ENCODE data around the gene DUSP9.
"Not testable (repeated sequence)": the region's sequence is repeated elsewhere in the genome, so short reads cannot be mapped to it uniquely, and the experiment has no call there.

Gene DUSP9

DNA sequence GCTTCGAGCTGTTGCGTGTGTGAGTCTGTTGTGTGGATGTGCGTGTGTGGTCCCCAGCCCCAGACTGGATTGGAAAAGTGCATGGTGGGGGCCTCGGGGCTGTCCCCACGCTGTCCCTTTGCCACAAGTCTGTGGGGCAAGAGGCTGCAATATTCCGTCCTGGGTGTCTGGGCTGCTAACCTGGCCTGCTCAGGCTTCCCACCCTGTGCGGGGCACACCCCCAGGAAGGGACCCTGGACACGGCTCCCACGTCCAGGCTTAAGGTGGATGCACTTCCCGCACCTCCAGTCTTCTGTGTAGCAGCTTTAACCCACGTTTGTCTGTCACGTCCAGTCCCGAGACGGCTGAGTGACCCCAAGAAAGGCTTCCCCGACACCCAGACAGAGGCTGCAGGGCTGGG lies 49.1 kb downstream of the DUSP9 start:
- H3K36me3 ChIP-seq (replicated peaks) = peaks cover 50% of the 10 kb centered on the region

DNA sequence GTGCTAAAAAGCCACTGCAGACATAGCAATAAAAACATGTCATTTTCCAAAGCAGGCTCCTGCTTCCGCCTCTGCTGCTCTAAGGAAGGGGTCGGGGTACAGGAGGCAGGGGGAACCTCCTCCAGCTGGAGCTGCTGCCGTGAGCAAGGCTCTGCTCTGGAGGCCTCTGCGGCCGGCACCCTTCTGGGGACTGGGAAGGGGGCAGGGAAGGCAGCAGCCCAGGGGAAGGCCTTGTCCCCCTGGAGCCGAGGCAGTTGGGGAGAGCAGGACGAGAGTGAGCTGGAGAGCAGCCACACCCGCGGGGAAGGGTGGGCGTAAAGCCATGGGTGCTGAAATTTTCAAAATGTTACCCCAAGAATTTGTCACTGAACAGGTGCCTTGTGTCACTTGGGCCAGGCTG lies 49.5 kb downstream of the DUSP9 start:
- H3K9me3 ChIP-seq; DNase-seq (ENCODE audit: low spot score in 2 of 2); H3K27me3 ChIP-seq (ENCODE audit: low read depth); H3K4me3 ChIP-seq; in situ Hi-C loops (cut with MboI; ENCODE audit: low sequenced_read_pairs); H3K4me1 ChIP-seq: not testable (repeated sequence)
- H3K36me3 ChIP-seq (replicated peaks) = peaks cover 50% of the 10 kb centered on the region

More for the DNA sequence above, 49.1 kb downstream of the DUSP9 start:
- in situ Hi-C loops (cut with MboI; ENCODE audit: low sequenced_read_pairs) = no loop called here
- Histone ChIP-seq H3K27me3 (ENCODE audit: low read depth) (no peaks in the 10 kb centered on the region), H3K9me3 (no peaks in the 10 kb centered on the region), H3K4me1 (no peaks in the 10 kb centered on the region), H3K4me3 (no peak overlapping the region)
- DNase-seq (ENCODE audit: low spot score in 2 of 2) = no peak

DNA sequence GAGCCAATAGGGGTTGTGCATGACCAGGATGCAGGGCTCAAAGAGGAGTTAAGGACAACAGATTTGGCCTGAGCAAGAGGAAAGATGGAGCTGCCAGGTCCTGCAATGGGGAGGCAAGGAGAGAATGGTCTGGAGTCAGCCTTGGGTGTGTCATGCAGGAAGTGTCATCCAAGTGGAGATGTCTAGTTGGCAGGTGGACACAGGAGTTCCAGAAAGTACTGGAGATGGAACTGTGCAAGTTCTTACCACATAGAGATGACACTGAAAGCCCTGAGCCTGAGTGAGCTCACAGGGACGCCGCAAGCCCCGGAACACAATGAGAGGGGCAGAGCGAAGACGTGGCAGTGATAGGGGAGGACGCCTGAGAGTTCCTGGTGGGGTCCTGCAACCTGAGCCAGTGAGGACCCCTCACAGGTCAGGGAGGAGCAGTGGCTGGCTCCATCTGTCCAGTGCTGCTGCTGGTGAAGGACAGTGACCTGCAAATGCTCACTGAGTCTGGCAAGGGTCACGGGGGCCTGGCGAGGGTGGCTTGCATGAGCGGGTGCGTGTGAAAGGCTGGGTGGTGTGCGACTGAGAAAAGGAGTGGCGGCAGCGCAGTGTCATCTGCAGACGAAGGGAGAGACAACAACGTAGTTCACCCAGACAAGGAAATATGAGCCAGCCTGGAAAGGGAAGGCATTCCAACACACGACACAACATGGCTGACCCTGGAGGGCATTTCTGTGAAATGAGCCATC lies 50.2 kb downstream of the DUSP9 start:
- DNase-seq (ENCODE audit: low spot score in 2 of 2); H3K4me3 ChIP-seq; H3K27me3 ChIP-seq (ENCODE audit: low read depth); in situ Hi-C loops (cut with MboI; ENCODE audit: low sequenced_read_pairs); H3K9me3 ChIP-seq; H3K4me1 ChIP-seq: not testable (repeated sequence)
- H3K36me3 ChIP-seq (replicated peaks) = peaks cover 48% of the 10 kb centered on the region

DNA sequence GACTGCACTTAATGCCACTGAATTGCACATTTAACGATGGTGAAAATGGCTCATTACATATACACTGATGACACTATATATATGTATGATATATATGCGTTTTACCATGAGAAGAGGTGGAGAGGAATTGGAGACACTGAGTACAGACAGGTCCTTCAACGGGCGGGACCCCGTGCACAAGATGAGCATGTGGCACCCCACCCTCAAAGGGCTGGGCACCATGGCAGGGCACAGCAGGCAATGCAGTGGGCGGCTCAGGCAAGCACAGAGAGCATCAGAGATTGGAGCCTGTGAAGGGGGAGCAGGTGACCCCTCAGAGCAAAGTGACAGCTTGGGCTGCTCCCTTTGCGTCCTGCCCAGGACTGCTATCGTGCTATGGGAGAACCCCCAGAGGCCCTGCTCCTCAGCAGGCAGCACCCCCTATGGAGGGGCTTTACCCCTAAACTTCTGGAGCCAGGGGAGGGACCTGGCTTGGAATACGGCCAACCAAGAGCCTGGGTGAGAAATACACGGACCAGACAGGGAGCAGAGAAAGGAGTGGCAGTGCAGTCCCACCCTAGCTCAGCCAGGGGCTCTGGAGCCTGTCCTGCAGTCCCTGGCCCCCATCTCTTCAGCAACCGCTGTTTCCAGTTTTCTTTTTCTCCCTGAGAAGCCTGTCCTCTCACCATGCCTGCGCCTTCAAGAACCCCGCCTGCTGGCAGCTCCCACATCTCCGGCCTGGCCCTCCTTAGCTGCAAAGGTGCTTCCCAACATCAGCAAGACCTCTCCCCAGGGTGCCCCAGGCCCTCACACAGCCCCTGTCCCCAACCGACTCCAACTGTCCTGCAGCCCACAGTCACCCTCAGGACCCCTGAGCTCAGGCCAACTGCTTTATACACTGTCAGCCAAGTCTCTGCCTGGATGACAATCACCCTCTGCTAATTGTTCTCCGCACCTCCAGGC lies 51.2 kb downstream of the DUSP9 start:
- H3K27me3 ChIP-seq (ENCODE audit: low read depth) = no peaks in the 10 kb centered on the region
- in situ Hi-C loops (cut with MboI; ENCODE audit: low sequenced_read_pairs) = no loop called here
- no peak for DNase-seq (ENCODE audit: low spot score in 2 of 2)
- no peak overlapping the region for H3K4me3 ChIP-seq
- H3K9me3 ChIP-seq = no peaks in the 10 kb centered on the region
- H3K36me3 ChIP-seq (replicated peaks) = peaks cover 47% of the 10 kb centered on the region
- H3K4me1 ChIP-seq = no peaks in the 10 kb centered on the region

DNA sequence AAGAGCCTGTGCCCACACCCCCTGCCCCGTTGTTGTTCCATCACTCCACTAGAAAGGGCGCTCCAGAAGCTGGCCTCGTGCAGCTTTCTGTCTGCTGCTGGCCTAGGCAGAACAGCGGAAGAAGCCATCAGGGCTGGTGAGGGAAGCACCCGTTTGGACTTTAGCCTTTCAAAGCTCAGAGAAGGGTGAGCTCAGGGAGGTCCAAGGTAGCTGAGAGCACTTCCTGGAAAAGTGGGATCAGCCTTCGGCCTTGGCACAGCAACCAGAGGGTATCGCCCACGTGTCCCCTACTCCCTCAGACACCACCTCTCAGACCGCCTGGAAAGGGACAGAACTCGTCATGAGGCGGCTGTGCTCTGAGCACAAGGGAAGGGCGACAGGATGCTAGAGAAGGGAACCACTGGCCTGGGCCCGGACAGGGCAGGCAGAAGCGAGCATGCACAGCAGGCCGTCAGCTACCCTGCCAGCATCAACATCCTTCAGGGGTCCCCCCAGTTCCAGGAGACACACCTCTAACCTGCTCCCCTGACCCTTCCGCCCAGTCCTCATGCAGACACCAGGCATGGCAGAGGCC lies 52.3 kb downstream of the DUSP9 start:
- H3K27me3 ChIP-seq (ENCODE audit: low read depth); H3K4me1 ChIP-seq; in situ Hi-C loops (cut with MboI; ENCODE audit: low sequenced_read_pairs); H3K4me3 ChIP-seq; DNase-seq (ENCODE audit: low spot score in 2 of 2); H3K9me3 ChIP-seq: not testable (repeated sequence)
- peaks cover 46% of the 10 kb centered on the region for H3K36me3 ChIP-seq (replicated peaks)

DNA sequence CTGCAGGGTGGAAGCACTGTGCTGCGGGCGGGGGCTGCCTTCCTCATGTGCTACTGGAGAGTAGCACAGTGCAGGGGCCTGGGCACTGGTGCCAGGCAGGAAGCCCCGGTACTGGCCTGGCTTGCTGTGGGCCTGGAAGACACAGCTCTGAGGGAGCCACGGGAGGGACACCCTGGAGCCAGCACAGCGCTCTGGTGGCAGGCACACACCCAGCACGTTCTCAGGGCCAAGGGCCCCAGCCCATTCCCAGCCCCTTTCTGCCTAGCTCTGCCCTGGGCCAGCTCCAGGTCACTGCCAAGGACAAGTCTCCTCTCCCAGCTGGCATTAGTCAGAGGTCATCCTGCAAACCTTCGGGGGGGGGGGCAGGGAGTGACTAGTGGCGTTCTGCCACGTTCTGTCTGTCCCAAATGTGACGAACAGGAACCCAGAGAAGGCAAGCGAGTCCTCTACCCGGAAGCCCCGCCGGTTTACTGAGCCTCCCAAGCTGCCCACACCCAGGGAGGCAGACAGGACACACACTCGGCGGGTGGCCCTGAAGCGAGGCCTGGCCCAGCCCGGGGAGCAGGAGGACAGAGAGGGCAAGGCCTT lies 52.9 kb downstream of the DUSP9 start:
- DNase-seq (ENCODE audit: low spot score in 2 of 2); H3K9me3 ChIP-seq; in situ Hi-C loops (cut with MboI; ENCODE audit: low sequenced_read_pairs); H3K4me1 ChIP-seq; H3K4me3 ChIP-seq; H3K27me3 ChIP-seq (ENCODE audit: low read depth): not testable (repeated sequence)
- peaks cover 50% of the 10 kb centered on the region for H3K36me3 ChIP-seq (replicated peaks)

DNA sequence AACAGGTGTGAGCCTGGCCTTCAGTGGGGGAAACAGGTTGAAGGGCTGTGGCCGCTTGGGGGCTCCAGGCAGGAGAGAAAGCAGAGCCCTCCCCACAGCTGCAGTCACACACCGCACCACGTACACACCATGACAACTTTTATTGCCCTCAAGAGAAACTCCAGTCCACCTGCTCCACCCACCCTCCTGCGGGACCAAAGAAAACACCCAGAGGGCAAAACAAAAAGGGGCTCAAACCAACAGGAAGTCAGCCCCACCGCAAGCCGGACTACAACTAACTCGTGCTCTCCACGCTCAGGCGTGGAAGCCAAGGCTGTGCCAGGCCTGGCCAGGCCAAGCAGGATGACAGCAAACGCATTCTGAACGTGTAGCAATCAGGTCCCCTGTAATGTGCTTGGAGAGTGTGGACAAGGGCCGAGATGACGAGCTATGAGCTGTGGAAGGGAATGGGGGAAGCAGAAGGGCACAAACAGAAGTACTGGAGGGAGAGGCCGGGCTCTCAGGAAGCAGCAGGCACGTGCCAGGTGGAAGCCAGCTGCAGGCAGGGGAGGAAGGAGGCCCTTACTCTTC lies 53.5 kb downstream of the DUSP9 start:
- peaks cover 51% of the 10 kb centered on the region for H3K36me3 ChIP-seq (replicated peaks)
- no peaks in the 10 kb centered on the region for H3K4me1 ChIP-seq
- in situ Hi-C loops (cut with MboI; ENCODE audit: low sequenced_read_pairs) = no loop called here
- H3K9me3 ChIP-seq = no peaks in the 10 kb centered on the region
- no peaks in the 10 kb centered on the region for H3K27me3 ChIP-seq (ENCODE audit: low read depth)
- no peak for DNase-seq (ENCODE audit: low spot score in 2 of 2)
- no peak overlapping the region for H3K4me3 ChIP-seq
